NCI-H128 (cell line): Measurements from ENCODE around the gene STK11.
"Not testable (repeated sequence)": the region's sequence is repeated elsewhere in the genome, so short reads cannot be mapped to it uniquely, and the experiment has no call there.

ENCODE experiments used
- DNase-seq: peaks from one replicate; lab custom pipeline; 2025; ENCODE audit not compliant: unreplicated experiment; lab: John Stamatoyannopoulos, UW

Gene STK11

GRCh38 chr19:1206150-1206863, 729 bp downstream of the STK11 start:
- DNase-seq = no peak

DNA sequence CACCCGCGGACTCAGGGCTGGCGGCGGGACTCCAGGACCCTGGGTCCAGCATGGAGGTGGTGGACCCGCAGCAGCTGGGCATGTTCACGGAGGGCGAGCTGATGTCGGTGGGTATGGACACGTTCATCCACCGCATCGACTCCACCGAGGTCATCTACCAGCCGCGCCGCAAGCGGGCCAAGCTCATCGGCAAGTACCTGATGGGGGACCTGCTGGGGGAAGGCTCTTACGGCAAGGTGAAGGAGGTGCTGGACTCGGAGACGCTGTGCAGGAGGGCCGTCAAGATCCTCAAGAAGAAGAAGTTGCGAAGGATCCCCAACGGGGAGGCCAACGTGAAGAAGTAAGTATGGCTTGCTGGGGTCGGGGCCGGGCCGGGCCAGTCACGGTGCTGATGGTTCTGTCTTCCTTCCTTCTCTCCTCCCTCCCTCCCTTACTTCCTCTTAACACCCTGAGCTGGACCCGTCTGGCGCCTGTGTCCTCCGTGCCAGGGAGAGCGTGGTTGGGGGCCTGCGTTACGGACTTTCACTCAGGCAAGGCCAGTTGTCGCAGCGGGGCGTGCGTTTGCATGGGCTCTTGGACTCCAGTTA, 1.4 kb downstream of the STK11 start:
- DNase-seq = no peak

DNA sequence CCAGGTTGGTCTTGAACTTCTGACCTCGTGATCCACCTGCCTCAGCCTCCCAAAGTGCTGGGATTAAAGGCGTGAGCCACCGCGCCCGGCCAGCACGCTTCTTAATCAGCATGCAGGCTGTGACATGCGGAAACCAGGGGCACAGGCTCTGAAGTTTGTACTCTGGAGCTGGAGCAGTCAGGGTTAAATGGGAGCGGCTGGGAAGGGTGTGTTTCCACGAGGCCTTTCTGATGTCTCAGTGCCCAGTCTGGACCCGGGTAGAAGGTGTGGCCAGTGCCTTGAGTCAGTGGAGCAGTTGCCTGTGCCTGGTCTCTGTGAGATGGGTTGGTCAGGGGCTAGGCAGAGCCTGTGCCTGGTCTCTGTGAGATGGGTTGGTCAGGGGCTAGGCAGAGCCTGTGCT, 3.3 kb downstream of the STK11 start:
- not testable (repeated sequence) for DNase-seq

DNA sequence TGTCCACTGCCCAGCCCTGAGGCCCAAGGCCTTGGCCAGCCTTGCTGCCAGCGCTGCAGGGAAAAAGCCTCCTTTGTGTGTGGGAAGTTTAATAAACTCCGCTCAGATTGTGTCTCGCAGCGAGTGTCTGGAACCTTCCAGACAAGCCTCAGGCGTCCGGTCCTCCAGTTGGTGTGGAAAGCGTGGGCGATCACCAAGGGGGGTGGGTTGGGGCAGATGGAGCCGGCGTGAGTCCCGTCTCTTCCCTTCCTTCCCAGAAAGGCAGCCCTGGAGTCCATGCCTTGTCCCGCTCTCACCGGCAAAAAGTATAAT, 4.6 kb downstream of the STK11 start:
- no peak for DNase-seq

- DNase-seq = no peak
Measured at GRCh38 chr19:1211494-1212234, 6.1 kb downstream of the STK11 start.

DNA sequence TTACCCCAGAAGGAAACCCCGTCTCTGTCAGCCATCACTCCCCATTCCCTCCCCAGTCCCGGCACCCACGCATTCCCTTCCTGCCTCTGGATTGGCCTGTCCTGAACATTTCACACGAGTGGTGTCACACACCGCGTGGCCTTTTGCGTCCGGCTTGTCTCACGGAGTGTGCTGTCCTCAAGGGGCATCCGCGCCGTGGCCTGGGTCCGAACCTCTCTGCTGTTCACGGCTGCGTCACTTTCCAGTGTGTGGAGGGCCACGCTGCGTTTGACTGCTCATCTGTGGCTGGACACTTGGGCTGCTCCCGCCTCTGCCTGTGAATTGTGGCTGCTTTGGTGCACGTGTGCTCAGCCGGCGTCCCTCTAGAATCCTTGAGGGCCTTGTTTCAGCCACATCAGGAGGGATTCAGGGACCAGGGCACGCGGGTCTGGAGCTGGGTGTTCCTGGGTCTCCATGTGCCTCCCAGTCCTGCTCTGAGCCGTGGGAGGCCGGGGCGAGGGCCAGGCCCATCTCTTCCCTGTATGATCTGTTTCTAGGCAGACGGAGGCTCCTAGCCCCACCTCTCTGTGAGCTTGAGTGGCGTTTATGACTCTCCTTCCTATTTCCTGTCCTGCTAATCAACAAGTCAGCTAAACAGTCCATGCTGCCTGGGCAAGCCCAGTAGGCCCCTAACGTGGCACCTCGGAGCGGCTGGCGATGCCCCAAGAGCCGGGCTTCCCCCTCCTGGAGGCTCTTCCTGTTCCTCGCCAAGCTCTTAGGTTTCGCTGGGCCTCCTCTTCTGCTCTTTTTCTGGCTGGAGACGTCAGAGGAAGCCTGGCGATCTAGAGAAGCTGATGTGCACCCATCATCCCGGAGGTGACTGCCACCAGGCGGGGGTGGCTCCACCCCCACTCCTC, 8.1 kb downstream of the STK11 start:
- no peak for DNase-seq

- DNase-seq = no peak
Measured at GRCh38 chr19:1214299-1214861, 8.8 kb downstream of the STK11 start.

GRCh38 chr19:1214862-1215731, 9.5 kb downstream of the STK11 start:
- no peak for DNase-seq

- DNase-seq = no peak
Measured at GRCh38 chr19:1216756-1217155, 11.2 kb downstream of the STK11 start.

- no peak for DNase-seq
Measured at GRCh38 chr19:1217366-1217765, 11.8 kb downstream of the STK11 start.

- DNase-seq = no peak
Measured at GRCh38 chr19:1218751-1219567, 13.4 kb downstream of the STK11 start.

DNA sequence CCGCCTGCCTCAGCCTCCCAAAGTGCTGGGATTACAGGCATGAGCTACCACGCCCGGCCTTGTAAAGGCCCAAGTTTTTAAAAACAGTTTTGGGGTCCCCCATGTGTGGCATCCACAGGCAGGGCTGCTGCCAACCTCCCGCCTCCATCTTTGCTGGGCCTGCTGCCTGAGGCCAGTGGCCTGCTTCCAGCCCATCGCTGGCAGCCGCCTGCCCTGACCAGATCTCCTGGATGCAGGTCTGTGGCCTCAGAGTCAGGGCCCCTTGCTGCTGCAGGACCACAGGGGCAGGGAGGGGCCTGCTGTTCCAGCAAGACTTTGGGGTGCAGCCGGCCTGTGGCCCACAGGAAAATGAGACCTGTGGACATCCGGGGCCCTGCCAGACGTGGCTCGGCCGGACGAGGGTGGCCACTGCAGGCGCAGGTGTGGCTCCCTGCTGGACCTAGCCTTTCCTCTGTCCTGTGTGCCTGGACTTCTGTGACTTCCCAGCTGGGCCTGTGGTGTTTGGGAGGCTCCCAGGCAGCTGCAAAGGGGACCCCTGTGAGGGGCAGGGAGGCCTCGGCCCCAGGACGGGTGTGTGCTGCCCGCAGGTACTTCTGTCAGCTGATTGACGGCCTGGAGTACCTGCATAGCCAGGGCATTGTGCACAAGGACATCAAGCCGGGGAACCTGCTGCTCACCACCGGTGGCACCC, 14.4 kb downstream of the STK11 start:
- no peak for DNase-seq

DNA sequence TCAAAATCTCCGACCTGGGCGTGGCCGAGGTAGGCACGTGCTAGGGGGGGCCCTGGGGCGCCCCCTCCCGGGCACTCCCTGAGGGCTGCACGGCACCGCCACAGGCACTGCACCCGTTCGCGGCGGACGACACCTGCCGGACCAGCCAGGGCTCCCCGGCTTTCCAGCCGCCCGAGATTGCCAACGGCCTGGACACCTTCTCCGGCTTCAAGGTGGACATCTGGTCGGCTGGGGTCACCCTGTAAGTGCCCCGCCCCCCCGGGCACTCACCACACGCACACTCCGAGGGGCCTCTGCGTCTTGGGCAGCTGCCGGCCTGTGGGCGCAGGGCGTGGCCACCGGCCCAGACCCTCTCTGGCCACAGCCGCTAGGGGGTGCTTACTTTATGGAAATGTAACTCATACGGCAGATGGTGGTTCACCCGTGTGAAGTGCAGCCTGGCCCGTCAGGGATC, 14.9 kb downstream of the STK11 start:
- DNase-seq = no peak

DNA sequence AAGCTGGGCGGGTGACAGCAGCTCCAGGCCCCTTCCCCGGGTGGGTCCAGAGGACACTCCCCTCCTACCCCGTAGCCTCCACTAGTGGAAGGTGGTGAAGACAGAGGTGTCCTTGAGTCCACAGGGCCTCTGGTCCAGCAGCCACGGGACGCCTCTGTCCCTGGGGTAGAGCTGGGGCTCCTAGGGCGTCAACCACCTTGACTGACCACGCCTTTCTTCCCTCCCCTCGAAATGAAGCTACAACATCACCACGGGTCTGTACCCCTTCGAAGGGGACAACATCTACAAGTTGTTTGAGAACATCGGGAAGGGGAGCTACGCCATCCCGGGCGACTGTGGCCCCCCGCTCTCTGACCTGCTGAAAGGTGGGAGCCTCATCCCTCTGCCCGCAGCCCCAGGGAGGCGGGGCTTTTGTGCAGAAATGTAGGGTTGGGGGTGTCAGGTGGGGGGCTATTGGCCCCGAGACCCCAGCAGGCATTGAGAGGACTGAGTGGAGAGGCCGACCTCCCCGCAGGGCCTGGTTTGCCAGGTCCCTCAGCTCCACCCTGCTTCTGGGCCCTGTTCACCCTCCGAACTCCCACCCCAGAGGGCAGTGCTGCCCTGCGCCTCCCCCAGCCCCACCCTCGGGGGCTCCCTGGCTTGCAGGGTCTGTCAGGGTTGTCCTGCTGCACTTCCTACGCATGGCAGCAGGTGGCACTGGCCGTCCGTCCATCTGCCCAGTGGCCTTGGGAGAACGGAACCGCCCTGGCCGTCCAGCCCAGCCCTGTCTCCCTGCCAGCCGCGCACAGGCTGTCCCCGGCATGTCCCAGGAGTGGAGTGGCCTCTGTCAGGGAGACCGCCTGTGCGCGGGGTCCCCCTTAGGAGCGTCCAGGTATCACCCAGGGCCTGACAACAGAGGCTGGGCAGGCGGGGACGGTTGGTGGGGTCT, 15.7 kb downstream of the STK11 start:
- DNase-seq = no peak

GRCh38 chr19:1221904-1222255, 16.3 kb downstream of the STK11 start:
- DNase-seq = no peak

DNA sequence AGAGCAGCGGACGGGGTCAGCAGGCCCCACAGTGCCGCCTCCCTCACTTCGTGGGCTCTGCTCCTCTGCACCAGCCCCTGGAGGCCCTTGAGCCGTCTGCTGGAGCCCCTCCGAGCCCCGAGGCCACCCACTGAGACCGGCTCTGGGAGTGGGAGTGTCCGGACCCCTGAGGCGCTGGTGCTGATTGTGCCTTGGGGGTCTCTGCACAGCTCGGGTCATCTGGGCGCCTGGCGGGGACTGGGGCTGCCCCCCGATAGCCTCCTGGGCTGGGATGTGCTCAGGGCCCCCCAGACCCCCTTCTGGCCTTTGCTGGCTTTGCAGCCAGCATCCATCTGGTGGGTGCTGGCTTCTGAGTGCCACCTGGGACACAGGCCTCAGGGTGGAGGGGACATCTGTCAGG, 16.8 kb downstream of the STK11 start:
- no peak for DNase-seq

DNA sequence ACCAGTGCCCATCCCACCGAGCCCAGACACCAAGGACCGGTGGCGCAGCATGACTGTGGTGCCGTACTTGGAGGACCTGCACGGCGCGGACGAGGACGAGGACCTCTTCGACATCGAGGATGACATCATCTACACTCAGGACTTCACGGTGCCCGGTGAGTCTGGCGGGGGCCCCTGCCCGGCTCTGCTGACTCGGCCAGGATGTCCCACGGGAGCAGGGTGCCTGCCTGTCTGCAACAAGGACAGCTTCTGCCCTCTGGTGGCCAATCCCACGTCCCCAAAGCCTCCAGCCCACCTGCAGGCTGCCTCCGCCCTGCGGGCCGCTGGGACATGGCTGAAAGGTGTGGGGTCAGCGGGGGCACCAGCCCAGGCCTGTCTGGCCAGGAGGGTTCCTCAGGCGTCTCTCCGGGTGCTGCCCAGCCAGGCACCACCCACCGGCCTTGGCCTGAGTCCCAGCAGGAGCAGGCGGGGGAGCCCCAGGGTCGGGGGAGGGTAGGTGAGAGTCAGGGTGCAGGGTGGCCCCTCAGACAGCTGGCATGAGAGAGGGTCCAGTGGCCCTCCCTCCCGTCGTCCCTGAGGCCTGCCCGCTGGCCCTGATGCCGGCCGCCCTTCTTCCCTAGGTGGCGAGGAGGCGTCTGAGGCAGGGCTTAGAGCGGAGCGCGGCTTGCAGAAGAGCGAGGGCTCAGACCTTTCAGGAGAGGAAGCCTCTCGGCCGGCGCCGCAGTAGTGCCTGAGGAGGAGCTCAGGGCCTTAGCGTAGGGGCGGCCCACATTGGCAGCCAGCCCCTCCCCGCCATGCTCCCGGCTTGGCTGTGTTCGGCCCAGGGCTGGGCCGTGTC, 17.7 kb downstream of the STK11 start:
- no peak for DNase-seq
